ENCODE measurements around the gene CETN1.

Gene CETN1

GRCh38 chr18:580154-580553 is at the start of gene CETN1:
CETN1 (plus strand) TSS chr18:580380; CDS start chr18:580409, 29 bp downstream.
- no peak for DNase-seq

- no peak for DNase-seq
These were observed 48.2 kb upstream of the CETN1 start for GRCh38 chr18:532018-532417.

- DNase-seq, result no peak
These were observed 47.5 kb upstream of the CETN1 start for GRCh38 chr18:532632-533031.

- DNase-seq, result no peak
These were observed 46.1 kb upstream of the CETN1 start for GRCh38 chr18:533995-534601.

- no peak for DNase-seq
These were observed 36.6 kb upstream of the CETN1 start for GRCh38 chr18:543447-544078.

GRCh38 chr18:549967-550366 is 30.2 kb upstream of the CETN1 start:
- no peak for DNase-seq

- DNase-seq, result no peak
These were observed 28.6 kb upstream of the CETN1 start for GRCh38 chr18:551404-552061.

- DNase-seq, result no peak
These were observed 24.3 kb upstream of the CETN1 start for GRCh38 chr18:555705-556457.

GRCh38 chr18:564708-565561 is 15.2 kb upstream of the CETN1 start:
- no peak for DNase-seq

- no peak for DNase-seq
These were observed 14.6 kb upstream of the CETN1 start for GRCh38 chr18:565562-566061.

GRCh38 chr18:567122-567521 is 13.1 kb upstream of the CETN1 start:
- DNase-seq, result no peak

- DNase-seq, result no peak
These were observed 11.4 kb upstream of the CETN1 start for GRCh38 chr18:568731-569130.

- DNase-seq, result no peak
These were observed 9.9 kb upstream of the CETN1 start for GRCh38 chr18:570256-570655.

- DNase-seq, result no peak
These were observed 9.5 kb upstream of the CETN1 start for GRCh38 chr18:570697-571096.

- no peak for DNase-seq
These were observed 7.9 kb upstream of the CETN1 start for GRCh38 chr18:572091-572830.

GRCh38 chr18:572831-573289 is 7.3 kb upstream of the CETN1 start:
- no peak for DNase-seq

GRCh38 chr18:573385-573784 is 6.8 kb upstream of the CETN1 start:
- DNase-seq, result no peak

- DNase-seq, result no peak
These were observed 5.9 kb upstream of the CETN1 start for GRCh38 chr18:574149-574860.

- DNase-seq, result no peak
These were observed 5.1 kb upstream of the CETN1 start for GRCh38 chr18:574865-575645.

GRCh38 chr18:576924-577323 is 3.3 kb upstream of the CETN1 start:
- DNase-seq, result no peak
